MG63 (cell line): ENCODE results near the gene TWSG1. TPM values are rescaled to one million over a fixed set of nuclear protein-coding genes. Genes with fewer than 3 reads are reported as not detected.
"Not testable (repeated sequence)": the region's sequence is repeated elsewhere in the genome, so short reads cannot be mapped to it uniquely, and the experiment has no call there.

ENCODE experiments used
- DNase-seq: peaks from one replicate; pipeline ENCODE4 v3.0.0-alpha.2; 2020
- H3K27me3 ChIP-seq: fragments of 250-450 bp; sonication (Bioruptor Pico); 2 replicates; pipeline ENCODE4 v1.5.1; 2020; ENCODE audit warnings: mild to moderate bottlenecking, moderate library complexity
- H3K36me3 ChIP-seq: fragments of 250-450 bp; sonication (Bioruptor Pico); 2 replicates; pipeline ENCODE4 v1.5.1; 2020; ENCODE audit warnings: mild to moderate bottlenecking, moderate library complexity
- H3K4me3 ChIP-seq: fragments of 250-450 bp; sonication (Bioruptor Pico); 2 replicates; pipeline ENCODE4 v1.5.1; 2020; ENCODE audit warnings: mild to moderate bottlenecking, moderate library complexity
- H3K9me3 ChIP-seq: fragments of 250-450 bp; sonication (Bioruptor Pico); 2 replicates; pipeline ENCODE4 v1.5.1; 2020; ENCODE audit warnings: mild to moderate bottlenecking, moderate library complexity
- total RNA-seq: library from RNA; depleted of rRNA; stranded (reverse); fragments of >200 nt; shearing (Covaris generic); gene quantifications from 2 replicates; pipeline ENCODE4 v1.2.3, GENCODE V29; 2014; ENCODE audit warnings: low replicate concordance

TWSG1 gene
- total RNA-seq, 1 experiment from 2014 or later, result 31.8 TPM

GRCh38 chr18:9361191-9361590 lies 26.6 kb downstream of the TWSG1 start:
- no peak for DNase-seq
- H3K4me3 ChIP-seq, result no peak overlapping the region
- H3K27me3 ChIP-seq, result no peaks in the 10 kb centered on the region
- no peaks in the 10 kb centered on the region for H3K9me3 ChIP-seq
- no peaks in the 10 kb centered on the region; the same call in 1 of the 2 replicates for H3K36me3 ChIP-seq

- Histone ChIP-seq H3K4me3 (no peak overlapping the region), H3K9me3 (no peaks in the 10 kb centered on the region), H3K27me3 (no peaks in the 10 kb centered on the region), H3K36me3 (no peaks in the 10 kb centered on the region; the same call in 1 of the 2 replicates)
- no peak for DNase-seq
These were observed 28.3 kb downstream of the TWSG1 start for GRCh38 chr18:9362869-9363268.

GRCh38 chr18:9364242-9364641 lies 29.7 kb downstream of the TWSG1 start:
- Histone ChIP-seq H3K9me3 (no peaks in the 10 kb centered on the region), H3K4me3 (no peak overlapping the region), H3K36me3 (no peaks in the 10 kb centered on the region; the same call in 1 of the 2 replicates), H3K27me3 (no peaks in the 10 kb centered on the region)
- no peak for DNase-seq

- H3K36me3 ChIP-seq, result no peaks in the 10 kb centered on the region; the same call in 1 of the 2 replicates
- no peak for DNase-seq
- no peak overlapping the region for H3K4me3 ChIP-seq
- no peaks in the 10 kb centered on the region for H3K27me3 ChIP-seq
- H3K9me3 ChIP-seq, result no peaks in the 10 kb centered on the region
These were observed 30.8 kb downstream of the TWSG1 start for GRCh38 chr18:9365406-9365805.

GRCh38 chr18:9366126-9366714 lies 31.6 kb downstream of the TWSG1 start:
- Histone ChIP-seq H3K36me3 (no peaks in the 10 kb centered on the region), H3K4me3 (no peak overlapping the region), H3K9me3 (no peaks in the 10 kb centered on the region), H3K27me3 (no peaks in the 10 kb centered on the region)
- no peak for DNase-seq

- not testable (repeated sequence) for H3K4me3 ChIP-seq, H3K9me3 ChIP-seq, H3K27me3 ChIP-seq, DNase-seq, H3K36me3 ChIP-seq
These were observed 38.7 kb downstream of the TWSG1 start for GRCh38 chr18:9373254-9373653.

GRCh38 chr18:9379118-9379517 lies 44.5 kb downstream of the TWSG1 start:
- no peaks in the 10 kb centered on the region for H3K36me3 ChIP-seq
- H3K4me3 ChIP-seq, result no peak overlapping the region
- H3K27me3 ChIP-seq, result no peaks in the 10 kb centered on the region
- DNase-seq, result no peak
- no peaks in the 10 kb centered on the region; the same call in 1 of the 2 replicates for H3K9me3 ChIP-seq

GRCh38 chr18:9380101-9380500 lies 45.5 kb downstream of the TWSG1 start:
- Histone ChIP-seq H3K27me3 (no peaks in the 10 kb centered on the region), H3K4me3 (no peak overlapping the region)
- no peak for DNase-seq

GRCh38 chr18:9380621-9381395 lies 46.2 kb downstream of the TWSG1 start:
- no peak for DNase-seq
- Histone ChIP-seq H3K4me3 (no peak overlapping the region), H3K9me3 (no peaks in the 10 kb centered on the region), H3K36me3 (no peaks in the 10 kb centered on the region), H3K27me3 (no peaks in the 10 kb centered on the region)

More at GRCh38 chr18:9380101-9380500, 45.5 kb downstream of the TWSG1 start:
- no peaks in the 10 kb centered on the region; the same call in 1 of the 2 replicates for H3K9me3 ChIP-seq
- H3K36me3 ChIP-seq, result no peaks in the 10 kb centered on the region

- peaks cover 4% of the 10 kb centered on the region for H3K36me3 ChIP-seq
- H3K9me3 ChIP-seq, result peaks cover 9% of the 10 kb centered on the region
- H3K4me3 ChIP-seq, result no peak overlapping the region
- DNase-seq, result no peak
- H3K27me3 ChIP-seq, result no peaks in the 10 kb centered on the region
These were observed 52.3 kb downstream of the TWSG1 start for GRCh38 chr18:9386879-9387278.

- Histone ChIP-seq H3K36me3 (peaks cover 4% of the 10 kb centered on the region), H3K9me3 (peaks cover 13% of the 10 kb centered on the region), H3K27me3 (no peaks in the 10 kb centered on the region), H3K4me3 (no peak overlapping the region)
- DNase-seq, result no peak
These were observed 53.3 kb downstream of the TWSG1 start for GRCh38 chr18:9387891-9388290.

GRCh38 chr18:9389706-9390105 lies 55.1 kb downstream of the TWSG1 start:
- Histone ChIP-seq H3K36me3 (peaks cover 4% of the 10 kb centered on the region), H3K27me3 (no peaks in the 10 kb centered on the region), H3K4me3 (no peak overlapping the region), H3K9me3 (peaks cover 13% of the 10 kb centered on the region)
- no peak for DNase-seq

- peaks cover 4% of the 10 kb centered on the region for H3K36me3 ChIP-seq
- H3K27me3 ChIP-seq, result no peaks in the 10 kb centered on the region
These were observed 58.2 kb downstream of the TWSG1 start for GRCh38 chr18:9392726-9393125.

GRCh38 chr18:9394046-9394445 lies 59.5 kb downstream of the TWSG1 start:
- H3K27me3 ChIP-seq, result no peaks in the 10 kb centered on the region
- no peak overlapping the region for H3K4me3 ChIP-seq
- no peak for DNase-seq
- H3K36me3 ChIP-seq, result peaks cover 4% of the 10 kb centered on the region
- peaks cover 13% of the 10 kb centered on the region for H3K9me3 ChIP-seq

More at GRCh38 chr18:9392726-9393125, 58.2 kb downstream of the TWSG1 start:
- DNase-seq, result no peak
- peaks cover 13% of the 10 kb centered on the region for H3K9me3 ChIP-seq
- H3K4me3 ChIP-seq, result no peak overlapping the region

- Histone ChIP-seq H3K27me3 (no peaks in the 10 kb centered on the region), H3K9me3 (no peaks in the 10 kb centered on the region), H3K4me3 (no peak overlapping the region), H3K36me3 (no peaks in the 10 kb centered on the region; the same call in 1 of the 2 replicates)
- DNase-seq, result no peak
These were observed 65.6 kb downstream of the TWSG1 start for GRCh38 chr18:9400197-9400596.

- no peaks in the 10 kb centered on the region; the same call in 1 of the 2 replicates for H3K36me3 ChIP-seq
- H3K27me3 ChIP-seq, result no peaks in the 10 kb centered on the region
- no peak overlapping the region for H3K4me3 ChIP-seq
- DNase-seq, result no peak
- H3K9me3 ChIP-seq, result no peaks in the 10 kb centered on the region
These were observed 66.6 kb downstream of the TWSG1 start for GRCh38 chr18:9401176-9401575.

- H3K4me3 ChIP-seq, H3K9me3 ChIP-seq, H3K36me3 ChIP-seq, H3K27me3 ChIP-seq, DNase-seq: not testable (repeated sequence)
These were observed 67.9 kb downstream of the TWSG1 start for GRCh38 chr18:9402358-9403007.
